DMS 273 (cell line): ENCODE results near the gene RPLP2.

Experiments used
- DNase-seq: peaks from one replicate; lab custom pipeline; 2025; ENCODE audit not compliant: unreplicated experiment; lab: John Stamatoyannopoulos, UW

Gene RPLP2

DNA sequence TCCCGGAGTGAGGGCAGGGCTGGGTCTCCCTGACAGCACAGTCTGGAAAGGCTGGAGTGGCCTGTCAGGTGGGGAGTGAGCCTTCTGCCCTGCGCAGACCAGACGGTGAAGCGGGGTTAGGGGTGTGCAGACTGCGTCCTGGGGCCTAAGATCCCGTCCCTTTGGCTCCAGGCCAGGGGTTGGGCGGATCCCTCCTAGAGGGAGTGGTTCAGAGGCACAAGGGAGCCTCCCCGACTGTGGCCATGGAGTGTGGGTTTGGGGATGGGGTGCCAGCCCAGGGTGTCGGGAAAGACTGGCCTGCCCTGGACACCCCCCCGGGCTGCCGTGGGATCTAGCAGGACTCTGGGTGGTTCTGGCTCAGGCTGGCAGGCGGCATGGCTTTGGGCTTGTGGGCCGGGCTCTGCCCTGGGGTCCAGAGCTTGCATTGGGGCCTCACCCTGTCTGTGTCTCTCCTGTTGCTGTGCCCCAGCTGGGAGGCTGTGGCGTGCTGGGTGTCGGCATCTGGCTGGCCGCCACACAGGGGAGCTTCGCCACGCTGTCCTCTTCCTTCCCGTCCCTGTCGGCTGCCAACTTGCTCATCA, 52.4 kb downstream of the RPLP2 start:
- DNase-seq = peak; percentile 79
